Right lobe of liver (tissue), 6 donors: Measurements from ENCODE around the gene ORAI1. TPM values are rescaled to one million over a fixed set of nuclear protein-coding genes. Genes with fewer than 3 reads are reported as not detected.
A peak's percentile ranks its signal among the peaks of the same experiment; 100 is the strongest.

Experiments used
- ATAC-seq, 4 donors: fragments of 200-7000 bp; cut with Tn5 transposase; one replicate each; pipeline ENCODE4 v1.9.1; 2020; ENCODE audit warnings: mild to moderate bottlenecking in 4 of 4, moderate library complexity in 4 of 4
- DNase-seq, 3 donors: peaks; one replicate each; pipeline ENCODE4 v3.0.0-alpha.2; 2020
- H3K27ac ChIP-seq, 3 donors: fragments of 200-600 bp; one replicate each; pipeline ENCODE4 v1.8.0; 2022
- H3K27me3 ChIP-seq, 2 donors: fragments of 200-600 bp; one replicate each; pipeline ENCODE4 v1.8.0; 2022
- H3K36me3 ChIP-seq, 4 donors: fragments of 200-600 bp; sonication (generic) in 1 of 4; one replicate each; pipeline versions ENCODE4 v1.5.1 to v1.8.0; 2017 to 2022; ENCODE audit warnings: control low read depth in 1 of 4
- H3K4me1 ChIP-seq, 4 donors: fragments of 200-600 bp; sonication (generic) in 1 of 4; one replicate each; pipeline versions ENCODE4 v1.5.1 to v1.8.0; 2017 to 2022; ENCODE audit warnings: control low read depth in 1 of 4
- H3K4me3 ChIP-seq, 3 donors: fragments of 200-600 bp; one replicate each; pipeline ENCODE4 v1.8.0; 2022
- H3K9me3 ChIP-seq, 4 donors: fragments of 200-600 bp; sonication (generic) in 1 of 4; one replicate each; pipeline versions ENCODE4 v1.5.1 to v1.8.0; 2017 to 2022; ENCODE audit warnings: control low read depth in 1 of 4
- CTCF ChIP-seq, 4 donors: fragments of 200-600 bp in 3 of 4; fragments of 450-650 bp in 1 of 4; IDR thresholded peaks; one replicate each; pipeline versions ENCODE4 v1.5.1 to v1.8.0; 2016 to 2022; ENCODE audit warnings: antibody characterized with exemption in 4 of 4, mild to moderate bottlenecking in 2 of 4
- POLR2A ChIP-seq: fragments of 450-650 bp; IDR thresholded peaks from one replicate; pipeline ENCODE4 v1.6.1; 2017; ENCODE audit warnings: antibody characterized with exemption, mild to moderate bottlenecking
- WGBS: methylation state at CpG from one replicate; pipeline ENCODE4 v1.1.6; 2018; ENCODE audit warnings: low coverage, low lambda C conversion rate; ENCODE audit not compliant: insufficient coverage; ENCODE audit errors: missing lambda C conversion rate; 5-methylcytosine and 5-hydroxymethylcytosine counted together
- intact Hi-C, 2 donors: fragments of 100-400 bp; cut with DNase I; formaldehyde crosslinking; loops; one replicate each; pipeline versions ENCODE4 v1.11.2 to v1.14.1; 2022
- total RNA-seq, 6 experiments: library from RNA; depleted of rRNA in 2 of 6; stranded (reverse); fragments of >200 nt in 2 of 6; fragmentation: NEBNext Ultra II Directional in 3 of 6; extraction: Animal tissue kit (Norgen Biotek cat#: 25700) in 3 of 6; gene quantifications; one replicate each; pipeline versions ENCODE4 v1.1.0 to v1.2.4, GENCODE V29; 2016 to 2023
- donor health status: DM: no; HTN: yes; CAD: no.
- donor health status: DM: no; HTN: no; CAD: no.
- donor health status: DM: no; HTN: no; CAD: no.
- donor health status: DM: no; HTN: yes; CAD: no.
- donor health status: DM: no; HTN: yes; CAD: no.

ORAI1 gene
- total RNA-seq, 6 experiments from 2014 or later, result 6.9 to 14.4 (median 9.0) TPM

DNA sequence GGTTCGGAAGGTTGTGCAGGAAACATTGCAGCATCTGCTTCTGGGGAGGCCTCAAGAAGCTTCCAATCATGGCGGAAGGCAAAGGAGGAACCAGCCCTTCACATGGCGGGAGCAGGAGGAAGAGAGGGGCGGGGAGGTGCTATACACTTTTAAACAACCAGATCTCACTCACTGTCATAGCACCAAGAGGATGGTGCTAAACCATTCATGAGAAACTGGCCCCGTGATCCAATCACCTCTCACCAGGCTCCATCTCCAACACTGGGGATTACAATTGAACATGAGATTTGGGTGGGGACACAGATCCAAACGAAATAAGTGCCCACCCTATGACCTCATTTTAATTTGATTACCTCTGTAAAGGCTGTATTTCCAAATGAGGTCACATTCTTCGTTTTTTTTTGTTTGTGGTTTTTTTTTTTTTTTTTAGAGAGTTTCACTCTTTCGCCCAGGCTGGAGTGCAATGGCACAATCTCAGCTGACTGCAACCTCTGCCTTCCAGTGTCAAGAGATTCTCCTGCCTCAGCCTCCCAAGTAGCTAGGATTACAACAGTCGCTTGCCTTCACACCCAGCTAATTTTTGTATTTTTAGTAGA lies 11.4 kb upstream of the ORAI1 start:
- Histone ChIP-seq H3K4me1 (no peaks in the 10 kb centered on the region), H3K27ac (no peak overlapping the region), H3K9me3 (no peaks in the 10 kb centered on the region), H3K27me3 (no peaks in the 10 kb centered on the region), H3K4me3 (no peak overlapping the region), H3K36me3 (no peaks in the 10 kb centered on the region)
- 58% methylated on average over 7 of the region's 9 CpGs for WGBS
- intact Hi-C loops, result loop anchor here in 1 of 2 donors (10.0 kb wide), 2 partner anchors 60 to 110 kb away; no protein-coding TSS in a partner anchor
- DNase-seq (no peak), ATAC-seq (no peak)
- TF ChIP-seq POLR2A, result no peak
- no peak for TF ChIP-seq CTCF (IDR thresholded peaks at IDR 0.05)

DNA sequence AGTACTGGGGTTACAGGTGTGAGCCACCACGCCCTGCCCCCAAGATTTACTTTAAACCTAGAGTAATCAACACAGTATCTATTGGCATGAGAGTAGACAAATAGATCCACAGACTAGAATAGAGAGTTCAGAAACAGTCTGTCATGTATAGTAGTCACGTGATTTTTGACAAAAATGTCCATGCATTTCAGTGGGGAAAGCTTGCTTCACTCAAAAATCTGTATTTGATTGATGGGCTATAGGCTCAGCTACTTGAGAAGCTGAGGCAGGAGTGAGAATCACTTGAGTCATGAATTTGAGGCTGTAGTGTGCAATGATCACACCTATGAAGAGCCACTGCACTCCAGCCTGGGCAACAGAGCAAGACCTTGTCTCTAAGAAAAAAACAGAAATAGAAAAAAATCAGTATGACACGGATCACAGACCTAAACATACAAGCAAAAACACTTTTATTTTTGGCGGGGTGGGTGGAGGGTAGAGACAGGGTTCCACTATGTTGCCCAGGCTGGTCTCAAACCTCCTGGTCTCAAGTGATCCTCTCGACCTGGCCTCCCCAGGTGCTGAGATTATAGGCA lies 7.6 kb upstream of the ORAI1 start:
- intact Hi-C loops, result loop anchor here in 1 of 2 donors (10.0 kb wide), 2 partner anchors 56 to 114 kb away; no protein-coding TSS in a partner anchor
- DNase-seq, result no peak
- H3K4me3 ChIP-seq, result no peak overlapping the region
- H3K36me3 ChIP-seq, result no peaks in the 10 kb centered on the region
- no peak for ATAC-seq
- 81% methylated on average over 5 of the region's 5 CpGs for WGBS
- H3K9me3 ChIP-seq, result no peaks in the 10 kb centered on the region
- H3K4me1 ChIP-seq, result no peaks in the 10 kb centered on the region
- no peaks in the 10 kb centered on the region for H3K27me3 ChIP-seq
- H3K27ac ChIP-seq, result no peak overlapping the region
- TF ChIP-seq POLR2A (no peak), CTCF (IDR thresholded peaks at IDR 0.05) (no peak)

GRCh38 chr12:121620333-121620891 lies 5.9 kb upstream of the ORAI1 start:
- no peak for DNase-seq
- H3K9me3 ChIP-seq, result no peaks in the 10 kb centered on the region
- H3K27ac ChIP-seq, result no peak overlapping the region
- peak in 1 of 4 donors; percentile 9 for ATAC-seq
- H3K4me1 ChIP-seq, result peaks cover 0 to 9% (median 4%) of the 10 kb centered on the region in 4 donors
- no peaks in the 10 kb centered on the region for H3K27me3 ChIP-seq
- intact Hi-C loops, result loop anchor here in 1 of 2 donors (10.0 kb wide), 2 partner anchors 66 to 126 kb away; no protein-coding TSS in a partner anchor
- no peak for TF ChIP-seq CTCF (IDR thresholded peaks at IDR 0.05)
- TF ChIP-seq POLR2A, result no peak
- H3K4me3 ChIP-seq, result no peak overlapping the region
- 82% methylated on average over 7 of the region's 8 CpGs for WGBS
- no peaks in the 10 kb centered on the region for H3K36me3 ChIP-seq

- 3% methylated on average over 15 of the region's 53 CpGs for WGBS
- intact Hi-C loops, result loop anchor here in 1 of 2 donors (10.0 kb wide), 2 partner anchors 72 to 132 kb away; no protein-coding TSS in a partner anchor
- Histone ChIP-seq H3K4me3 (peak overlapping the region; percentile 75 to 82 (median 81)), H3K27ac (peak overlapping the region; percentile 80 to 95 (median 94)), H3K4me1 (peaks cover 0 to 20% (median 9%) of the 10 kb centered on the region in 4 donors), H3K9me3 (no peaks in the 10 kb centered on the region), H3K36me3 (no peaks in the 10 kb centered on the region), H3K27me3 (no peaks in the 10 kb centered on the region)
- ATAC-seq, result peak; percentile 46 to 59 (median 51)
- DNase-seq, result peak; percentile 62 to 78 (median 70)
- TF ChIP-seq POLR2A (no peak), CTCF (IDR thresholded peaks at IDR 0.05) (peak in 2 of 4 donors; percentile 1 to 3)
Measured at GRCh38 chr12:121626853-121627640, 717 bp downstream of the ORAI1 start.
